ENCODE data around the gene TMEM178A.

Gene TMEM178A

DNA sequence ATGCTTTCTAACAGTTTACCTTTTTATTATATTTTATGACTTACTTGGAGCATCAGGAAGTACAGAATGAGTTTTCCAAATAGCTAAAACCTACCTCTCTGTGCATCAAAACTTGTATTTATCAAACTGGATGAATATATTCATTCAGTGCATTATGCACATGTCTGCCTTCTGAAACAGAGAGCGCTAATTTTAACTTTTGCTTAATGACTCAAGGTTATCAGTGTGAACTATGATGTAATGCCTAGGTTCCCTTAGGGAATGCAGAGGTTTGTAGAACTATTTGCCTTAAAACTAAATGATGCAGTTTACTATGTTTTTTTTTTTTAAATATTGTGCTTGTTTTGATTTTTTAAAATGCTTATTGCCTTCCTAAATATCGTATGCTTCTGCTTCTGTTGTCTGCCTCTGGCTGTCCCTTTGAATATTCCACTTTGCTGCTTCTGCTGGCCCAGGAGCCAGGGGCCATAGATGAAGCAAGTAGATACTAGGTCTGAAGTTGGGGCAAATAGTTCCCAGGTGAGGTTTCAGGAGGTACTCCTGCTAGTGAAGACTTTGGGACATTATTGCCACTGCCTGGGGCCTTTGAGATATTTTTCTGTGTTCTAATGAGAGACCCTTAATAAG lies 16.5 kb downstream of the TMEM178A start:
- DNase-seq = no peak

DNA sequence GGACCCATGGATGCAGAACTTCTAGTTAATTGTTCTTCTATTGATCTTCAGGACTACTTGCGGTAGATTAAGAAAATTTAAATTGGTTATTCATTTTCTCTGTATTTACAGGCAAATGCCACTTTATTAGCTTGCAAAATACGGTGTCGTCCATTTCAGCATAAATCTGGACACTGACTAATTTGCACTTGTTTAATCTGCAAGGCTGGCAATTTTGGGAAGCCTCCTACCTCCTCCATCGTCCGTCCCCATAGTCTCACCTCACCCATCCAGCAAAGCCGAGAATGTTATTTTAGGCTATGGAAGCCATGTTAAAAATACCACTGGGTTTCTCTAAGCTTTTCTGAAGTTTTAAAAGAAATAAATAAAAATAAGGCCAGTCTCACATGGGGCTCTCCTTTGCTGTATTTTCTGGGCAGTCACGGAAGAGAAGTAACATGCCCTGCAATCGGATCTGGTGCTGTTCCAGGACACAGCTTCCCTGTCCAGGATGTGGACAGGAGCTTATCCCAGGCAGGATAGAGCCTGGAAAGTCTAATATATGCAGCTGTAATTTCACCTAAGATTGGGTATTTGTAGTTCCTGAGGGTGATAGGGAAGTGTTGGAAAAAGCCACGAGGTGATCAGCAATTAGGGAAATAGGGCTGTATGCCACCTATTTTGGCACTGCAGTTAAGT lies 17.4 kb downstream of the TMEM178A start:
- no peak for DNase-seq

GRCh38 chr2:39684464-39684863 lies 18.7 kb downstream of the TMEM178A start:
- no peak for DNase-seq

GRCh38 chr2:39685126-39685525 lies 19.4 kb downstream of the TMEM178A start:
- DNase-seq = no peak

GRCh38 chr2:39686456-39686855 lies 20.7 kb downstream of the TMEM178A start:
- no peak for DNase-seq

GRCh38 chr2:39688181-39688580 lies 22.5 kb downstream of the TMEM178A start:
- DNase-seq = no peak

DNA sequence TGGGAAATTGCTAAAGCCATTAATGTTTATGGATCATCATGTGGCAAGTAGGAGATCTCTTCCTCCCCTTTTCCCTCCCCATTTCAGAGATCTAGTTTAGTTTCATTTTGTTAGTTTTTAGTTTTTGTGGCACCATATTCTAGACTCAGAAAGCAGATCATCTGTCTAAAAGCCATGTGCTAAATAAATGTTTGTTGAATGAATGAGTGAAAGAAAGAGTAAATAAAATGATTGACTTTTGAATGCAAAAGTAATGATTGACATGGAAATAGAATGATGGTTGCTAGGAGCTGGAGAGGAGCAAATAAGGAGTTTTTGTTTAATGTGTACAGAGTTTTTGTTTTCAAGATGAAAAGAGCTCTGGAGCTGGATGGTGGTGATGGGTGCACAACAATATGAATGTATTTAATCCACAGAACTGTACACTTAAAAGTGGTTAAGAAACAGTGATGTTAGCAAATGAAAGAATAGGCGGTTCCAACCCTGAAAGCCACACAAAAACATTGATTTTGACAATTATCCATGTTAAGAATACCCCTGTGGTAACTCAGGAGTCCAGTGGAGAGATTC lies 23.6 kb downstream of the TMEM178A start:
- DNase-seq = no peak

DNA sequence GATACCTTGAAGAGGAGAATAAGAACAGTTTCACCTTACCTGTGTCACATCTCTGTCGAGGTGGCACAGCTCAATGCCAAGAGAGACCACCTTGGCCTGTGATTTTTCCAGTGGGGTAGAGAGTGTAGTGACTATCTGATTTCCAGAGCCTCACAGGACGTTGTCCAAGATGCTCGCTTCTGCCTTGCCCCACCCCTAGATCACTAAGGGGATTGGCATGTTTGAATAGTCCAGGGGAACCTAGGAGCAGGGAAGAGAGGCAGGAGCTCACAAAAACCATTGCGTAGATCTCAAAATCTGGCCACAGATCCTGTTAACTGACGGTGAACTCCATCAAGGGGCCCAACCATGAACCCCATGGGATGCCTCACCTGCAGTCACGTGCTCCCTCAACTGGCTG lies 24.2 kb downstream of the TMEM178A start:
- DNase-seq = no peak

DNA sequence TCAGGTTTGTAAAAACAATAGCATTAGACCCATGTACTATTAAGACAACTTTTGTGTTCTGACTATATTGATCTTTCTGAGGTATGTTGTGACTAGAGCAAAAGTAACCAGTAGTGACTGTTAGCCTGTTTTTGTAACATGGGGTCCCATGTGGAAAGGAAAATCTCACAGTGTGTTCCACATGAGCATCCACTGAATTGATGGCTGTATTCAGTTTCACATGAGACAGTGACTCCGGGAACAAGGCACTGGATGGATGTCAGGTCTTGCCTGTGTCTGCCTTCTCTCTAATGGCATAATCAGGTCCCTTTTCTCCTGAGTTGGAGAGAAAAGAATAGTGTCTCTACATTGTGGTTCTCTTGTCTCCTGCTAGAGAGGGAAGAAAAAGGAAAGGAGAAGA lies 27.5 kb downstream of the TMEM178A start:
- DNase-seq = no peak

DNA sequence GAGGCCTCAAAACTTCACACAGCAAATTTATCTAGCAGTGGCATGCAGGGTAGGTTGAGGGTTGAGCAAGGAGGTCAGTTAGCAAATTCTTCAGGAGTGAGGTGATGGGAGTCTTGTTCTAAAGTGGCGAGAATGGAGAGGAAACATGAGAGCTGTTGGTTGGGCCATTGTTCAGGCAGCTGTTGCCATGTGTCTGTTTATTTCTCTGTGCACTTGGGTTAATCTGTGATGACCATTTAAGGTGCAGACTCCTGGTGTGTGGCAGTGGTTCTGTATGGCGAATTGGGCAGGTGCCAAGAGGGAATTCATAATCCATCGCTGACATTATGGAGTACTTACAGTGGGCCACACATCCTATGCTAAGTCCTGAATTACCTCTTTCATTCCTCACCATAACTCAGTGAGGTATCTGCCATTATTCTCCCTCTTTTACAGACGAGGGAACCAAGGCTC lies 30.4 kb downstream of the TMEM178A start:
- peak; percentile 46 to 89 for DNase-seq

- DNase-seq = peak; percentile 82 to 93
Observed at GRCh38 chr2:39696838-39697237, 31.1 kb downstream of the TMEM178A start.

DNA sequence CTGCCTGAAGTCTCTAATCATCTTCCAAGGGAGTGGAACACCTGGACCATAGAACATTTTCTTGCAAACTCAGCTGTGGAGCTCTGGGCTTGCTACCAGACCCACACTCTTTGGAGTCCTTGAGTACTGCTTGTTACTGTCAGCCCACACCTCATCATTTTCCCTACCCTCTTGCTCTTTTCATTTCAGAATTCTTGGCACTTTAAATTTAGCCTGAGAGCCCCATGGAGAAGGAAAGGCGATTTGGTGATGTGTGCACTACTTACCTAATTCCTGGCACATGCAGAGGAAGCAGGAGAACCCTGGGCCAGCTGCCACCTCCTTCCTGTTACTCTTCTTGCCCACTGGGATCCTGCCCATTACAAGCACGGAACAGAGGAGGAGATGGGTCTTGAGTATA lies 31.7 kb downstream of the TMEM178A start:
- peak; percentile 70 to 84 for DNase-seq

- no peak for DNase-seq
Observed at GRCh38 chr2:39701137-39701536, 35.4 kb downstream of the TMEM178A start.

GRCh38 chr2:39703181-39703872 lies 37.6 kb downstream of the TMEM178A start:
- no peak for DNase-seq

GRCh38 chr2:39704540-39704939 lies 38.8 kb downstream of the TMEM178A start:
- DNase-seq = no peak

- no peak for DNase-seq
Observed at GRCh38 chr2:39705638-39706037, 39.9 kb downstream of the TMEM178A start.

DNA sequence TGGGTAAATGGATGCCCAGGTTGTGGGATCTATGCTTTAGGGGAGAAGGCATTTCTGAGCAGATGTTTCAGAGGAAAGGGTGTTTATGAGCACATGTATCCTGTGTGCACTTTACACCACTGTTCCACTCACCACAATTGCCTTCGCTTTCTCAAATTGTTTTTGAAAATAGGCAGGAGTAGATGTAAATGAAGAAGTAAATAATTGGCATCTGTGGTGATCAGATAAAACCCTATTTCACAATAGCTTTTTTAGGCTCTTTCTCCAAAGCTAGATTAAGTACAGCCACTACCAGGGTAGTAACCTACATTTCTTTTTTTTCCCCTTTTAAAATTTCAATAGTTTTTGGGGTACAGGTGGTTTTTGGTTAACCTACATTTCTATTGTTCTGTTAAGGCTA lies 40.6 kb downstream of the TMEM178A start:
- no peak for DNase-seq

- DNase-seq = no peak
Observed at GRCh38 chr2:39706945-39707344, 41.2 kb downstream of the TMEM178A start.

DNA sequence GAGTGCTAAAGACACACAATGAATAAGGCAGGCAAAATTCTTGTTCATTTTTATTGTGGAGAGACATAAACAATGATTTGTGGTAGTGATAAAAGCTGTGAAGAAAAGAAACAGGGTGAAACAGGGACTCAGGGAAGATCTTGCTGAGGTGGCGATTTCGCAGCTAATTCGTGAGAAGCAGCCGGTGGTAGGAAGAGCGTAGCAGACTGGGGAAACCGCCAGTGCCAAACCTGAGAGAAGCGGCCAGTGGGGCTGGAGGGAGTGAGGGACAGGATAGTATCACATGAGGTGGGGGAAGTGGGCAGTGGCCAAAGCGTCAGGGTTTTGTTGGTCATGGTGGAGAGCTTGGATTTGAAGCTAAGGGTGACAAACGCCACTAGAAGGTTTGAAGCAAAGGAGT lies 42.3 kb downstream of the TMEM178A start:
- DNase-seq = no peak

- no peak for DNase-seq
Observed at GRCh38 chr2:39710807-39711206, 45.1 kb downstream of the TMEM178A start.

- DNase-seq = no peak
Observed at GRCh38 chr2:39712953-39713352, 47.2 kb downstream of the TMEM178A start.

DNA sequence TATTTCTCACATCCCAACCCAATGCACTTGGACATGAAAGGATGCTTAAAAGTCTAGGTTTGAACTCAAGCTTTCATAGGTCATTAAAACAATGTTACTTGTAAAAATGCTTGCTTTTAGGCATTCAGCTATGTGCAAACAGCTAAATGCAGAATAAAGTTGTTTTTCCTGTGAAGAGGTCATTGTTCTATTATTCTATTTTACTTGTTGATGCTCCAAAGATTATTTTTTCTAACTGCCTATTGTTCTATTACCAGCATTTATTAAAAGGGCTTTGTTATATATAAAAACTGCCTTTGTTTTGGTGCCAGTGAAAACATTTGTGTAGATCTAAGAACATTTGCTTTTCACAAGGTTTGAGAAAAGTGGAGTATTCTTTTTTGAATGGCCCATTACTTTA lies 49.4 kb downstream of the TMEM178A start:
- no peak for DNase-seq

DNA sequence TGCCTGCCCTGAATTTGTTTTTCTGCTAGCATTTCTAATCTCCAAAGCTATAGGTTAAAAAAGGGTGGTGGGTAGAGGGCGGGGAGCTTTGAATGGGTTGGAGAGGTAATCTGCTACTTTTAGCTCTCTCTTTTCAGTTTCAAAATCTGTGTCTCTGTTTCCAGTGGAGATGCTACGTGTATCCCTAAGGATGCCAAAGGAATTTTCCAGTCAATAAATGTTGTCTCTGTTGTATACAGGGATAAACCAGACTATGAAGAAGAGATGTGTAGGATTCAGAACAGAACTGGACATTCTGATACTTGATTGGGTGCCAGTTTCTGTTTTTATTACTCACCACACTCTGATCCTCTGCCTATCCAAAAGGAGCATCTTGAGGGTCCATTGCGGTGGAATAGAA lies 50.1 kb downstream of the TMEM178A start:
- no peak for DNase-seq

DNA sequence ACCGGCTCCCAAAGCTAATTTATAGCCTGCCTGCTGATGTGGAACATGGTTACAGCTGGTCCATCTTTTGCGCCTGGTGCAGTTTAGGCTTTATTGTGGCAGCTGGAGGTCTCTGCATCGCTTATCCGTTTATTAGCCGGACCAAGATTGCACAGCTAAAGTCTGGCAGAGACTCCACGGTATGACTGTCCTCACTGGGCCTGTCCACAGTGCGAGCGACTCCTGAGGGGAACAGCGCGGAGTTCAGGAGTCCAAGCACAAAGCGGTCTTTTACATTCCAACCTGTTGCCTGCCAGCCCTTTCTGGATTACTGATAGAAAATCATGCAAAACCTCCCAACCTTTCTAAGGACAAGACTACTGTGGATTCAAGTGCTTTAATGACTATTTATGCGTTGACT lies 51.4 kb downstream of the TMEM178A start:
- DNase-seq = peak; percentile 70 to 72

Data from NCI-H446 (cell line).